Astrocyte of the cerebellum (primary cell): ENCODE measurements around the gene MESD.

Experiments
- DNase-seq: peaks from one replicate; pipeline ENCODE4 v3.0.0-alpha.2; 2011; ENCODE audit warnings: low read depth
- H3K4me3 ChIP-seq: 2 replicates; pipeline ENCODE4 v1.5.1; 2011; ENCODE audit warnings: mild to moderate bottlenecking, low read depth, low read length, moderate library complexity
- CTCF ChIP-seq: IDR thresholded peaks from 2 replicates; pipeline ENCODE4 v1.5.1; 2012; ENCODE audit warnings: low read length, low read depth, moderate library complexity, mild to moderate bottlenecking; ENCODE audit errors: missing control alignments
- in situ Hi-C: cut with HindIII; loops from 2 replicates; pipeline ENCODE4 v1.10.0; 2017; ENCODE audit warnings: low sequenced_read_pairs

The MESD gene

GRCh38 chr15:80944818-80945217 lies 44.8 kb downstream of the MESD start:
- no peak for TF ChIP-seq CTCF
- in situ Hi-C loops = no loop called here
- DNase-seq = no peak
- no peak overlapping the region for H3K4me3 ChIP-seq

- H3K4me3 ChIP-seq = no peak overlapping the region
- no peak for DNase-seq
- TF ChIP-seq CTCF = no peak
- in situ Hi-C loops = no loop called here
These were observed 46.7 kb downstream of the MESD start for GRCh38 chr15:80942746-80943565.

DNA sequence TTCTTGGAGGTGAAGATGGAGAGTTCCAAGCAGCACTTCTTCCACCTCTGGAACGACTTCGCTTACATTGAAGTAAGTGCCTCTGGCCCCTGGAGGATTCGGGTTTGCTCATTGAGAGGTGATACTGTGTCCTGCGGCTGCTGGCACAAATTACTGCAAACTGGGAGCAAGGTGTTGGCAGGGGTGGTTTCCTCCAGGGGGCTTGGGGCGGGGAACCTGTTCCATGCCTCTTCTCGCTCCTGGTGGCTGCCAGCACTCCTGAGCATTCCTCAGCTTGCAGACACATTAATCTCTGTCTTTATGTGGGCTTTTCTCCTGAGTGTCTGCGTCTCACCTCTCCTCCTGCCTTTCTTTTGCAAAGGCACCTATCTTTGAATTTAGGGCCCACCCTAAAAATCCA lies 47.4 kb downstream of the MESD start:
- DNase-seq = no peak
- in situ Hi-C loops = no loop called here
- TF ChIP-seq CTCF = no peak
- H3K4me3 ChIP-seq = no peak overlapping the region

DNA sequence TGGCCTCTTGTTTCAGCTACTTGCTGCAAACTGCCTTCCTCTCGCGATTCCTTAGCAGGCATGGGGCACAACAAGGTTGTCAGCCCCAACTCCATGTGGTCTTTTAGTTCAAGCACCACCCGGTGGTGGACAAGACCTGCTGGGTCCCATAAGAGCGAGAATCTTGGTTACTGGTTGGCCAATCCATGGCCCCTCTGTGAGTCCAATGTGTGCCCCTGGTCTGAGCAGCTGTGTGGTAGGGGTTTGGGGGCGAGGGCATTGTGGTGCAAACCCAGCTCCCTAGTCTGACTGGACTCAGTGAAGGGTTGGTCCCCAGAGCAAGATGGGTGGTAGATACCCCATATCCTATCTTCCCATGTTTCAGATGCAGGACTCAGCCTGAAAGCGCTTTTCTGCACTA lies 48.8 kb downstream of the MESD start:
- no peak for DNase-seq
- in situ Hi-C loops = no loop called here
- TF ChIP-seq CTCF = no peak
- H3K4me3 ChIP-seq = no peak overlapping the region

- no peak for TF ChIP-seq CTCF
- DNase-seq = no peak
- H3K4me3 ChIP-seq = no peak overlapping the region
- in situ Hi-C loops = no loop called here
These were observed 49.3 kb downstream of the MESD start for GRCh38 chr15:80940331-80940730.

- H3K4me3 ChIP-seq = no peak overlapping the region
- in situ Hi-C loops = no loop called here
- no peak for TF ChIP-seq CTCF
- no peak for DNase-seq
These were observed 50.4 kb downstream of the MESD start for GRCh38 chr15:80939216-80939615.
